Activated CD8-positive, alpha-beta memory T cell treated with anti-CD3 and anti-CD28 coated beads, Interleukin-2, amount 50 U/mL, for 4 hours (primary cell): ENCODE results near the gene FOXO3B.
"Not testable (repeated sequence)": the region's sequence is repeated elsewhere in the genome, so short reads cannot be mapped to it uniquely, and the experiment has no call there.

Experiments
- DNase-seq: peaks from one replicate; pipeline ENCODE4 v3.0.0-alpha.2; 2020

FOXO3B gene

GRCh38 chr17:18681767-18682571 lies at the start of gene FOXO3B:
Gene FOXO3B, minus strand, starts transcription at chr17:18682314. Its CDS starts 663 bp downstream, at chr17:18681651.
- peak; percentile 83 for DNase-seq

GRCh38 chr17:18723509-18723908 lies 41.4 kb upstream of the FOXO3B start:
- DNase-seq, result not testable (repeated sequence)

GRCh38 chr17:18722612-18723011 lies 40.5 kb upstream of the FOXO3B start:
- not testable (repeated sequence) for DNase-seq

- not testable (repeated sequence) for DNase-seq
Measured at GRCh38 chr17:18721775-18722547, 39.8 kb upstream of the FOXO3B start.

- not testable (repeated sequence) for DNase-seq
Measured at GRCh38 chr17:18719428-18720110, 37.5 kb upstream of the FOXO3B start.

GRCh38 chr17:18718643-18719427 lies 36.7 kb upstream of the FOXO3B start:
- DNase-seq, result not testable (repeated sequence)

GRCh38 chr17:18712354-18712999 lies 30.4 kb upstream of the FOXO3B start:
- peak; percentile 67 for DNase-seq

- not testable (repeated sequence) for DNase-seq
Measured at GRCh38 chr17:18708215-18708614, 26.1 kb upstream of the FOXO3B start.

- DNase-seq, result not testable (repeated sequence)
Measured at GRCh38 chr17:18705955-18706354, 23.8 kb upstream of the FOXO3B start.

- DNase-seq, result not testable (repeated sequence)
Measured at GRCh38 chr17:18698473-18699103, 16.5 kb upstream of the FOXO3B start.

- not testable (repeated sequence) for DNase-seq
Measured at GRCh38 chr17:18695143-18695542, 13.0 kb upstream of the FOXO3B start.

- not testable (repeated sequence) for DNase-seq
Measured at GRCh38 chr17:18682668-18683067, 554 bp upstream of the FOXO3B start.

GRCh38 chr17:18677381-18677780 lies 4.7 kb downstream of the FOXO3B start:
- DNase-seq, result not testable (repeated sequence)

- not testable (repeated sequence) for DNase-seq
Measured at GRCh38 chr17:18676928-18677327, 5.2 kb downstream of the FOXO3B start.

- not testable (repeated sequence) for DNase-seq
Measured at GRCh38 chr17:18672395-18673227, 9.5 kb downstream of the FOXO3B start.

GRCh38 chr17:18668625-18669024 lies 13.5 kb downstream of the FOXO3B start:
- not testable (repeated sequence) for DNase-seq

- DNase-seq, result not testable (repeated sequence)
Measured at GRCh38 chr17:18667535-18667934, 14.6 kb downstream of the FOXO3B start.

- DNase-seq, result not testable (repeated sequence)
Measured at GRCh38 chr17:18666326-18666725, 15.8 kb downstream of the FOXO3B start.

- not testable (repeated sequence) for DNase-seq
Measured at GRCh38 chr17:18661924-18662624, 20.0 kb downstream of the FOXO3B start.

GRCh38 chr17:18650094-18650493 lies 32.0 kb downstream of the FOXO3B start:
- not testable (repeated sequence) for DNase-seq
